Measurements from ENCODE around the gene TM9SF4.

- TF ChIP-seq POLR2A (IDR thresholded peaks at IDR 0.05; ENCODE audit: low read depth, low read length) (no peak), TAF1 (IDR thresholded peaks at IDR 0.05; ENCODE audit: low read depth, low read length) (no peak), POLR2AphosphoS5 (IDR thresholded peaks at IDR 0.05; ENCODE audit: low read depth, low read length) (no peak), SPI1 (IDR thresholded peaks at IDR 0.05; ENCODE audit: low read depth, low read length) (no peak), PAX5 (IDR thresholded peaks at IDR 0.05; ENCODE audit: insufficient read depth, low read length, severe bottlenecking) (no peak)
Measured at GRCh38 chr20:32139947-32140346, 30.4 kb downstream of the TM9SF4 start.

All from GM12891 (cell line).